ENCODE measurements around the gene NECTIN3.

Gene NECTIN3

DNA sequence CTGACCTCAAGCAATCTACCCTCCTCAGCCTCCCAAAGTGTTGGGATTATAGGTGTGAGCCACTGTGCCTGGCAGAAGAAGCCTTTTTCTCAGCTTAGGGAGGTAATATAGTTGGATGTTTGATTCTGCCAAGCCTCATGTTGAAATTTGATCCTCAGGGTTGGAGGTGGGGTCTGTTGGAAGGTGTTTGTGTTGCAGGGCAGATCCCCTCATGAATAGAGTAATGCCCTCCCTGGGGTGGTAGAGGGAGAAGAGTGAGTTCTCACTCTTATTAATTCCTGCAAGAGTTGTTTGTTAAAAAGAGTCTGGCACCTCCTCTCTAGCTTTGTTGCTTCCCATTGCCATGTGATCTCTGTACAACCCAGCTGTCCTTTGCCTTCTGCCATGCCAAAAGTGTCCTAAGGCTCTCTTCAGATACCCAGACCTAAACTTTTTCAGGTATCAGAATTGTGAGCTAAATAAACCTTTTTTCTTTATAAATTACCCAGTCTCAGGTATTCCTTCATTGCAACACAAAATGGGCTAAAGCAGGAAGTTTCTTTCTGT, 16.4 kb downstream of the NECTIN3 start:
- no peak for DNase-seq

DNA sequence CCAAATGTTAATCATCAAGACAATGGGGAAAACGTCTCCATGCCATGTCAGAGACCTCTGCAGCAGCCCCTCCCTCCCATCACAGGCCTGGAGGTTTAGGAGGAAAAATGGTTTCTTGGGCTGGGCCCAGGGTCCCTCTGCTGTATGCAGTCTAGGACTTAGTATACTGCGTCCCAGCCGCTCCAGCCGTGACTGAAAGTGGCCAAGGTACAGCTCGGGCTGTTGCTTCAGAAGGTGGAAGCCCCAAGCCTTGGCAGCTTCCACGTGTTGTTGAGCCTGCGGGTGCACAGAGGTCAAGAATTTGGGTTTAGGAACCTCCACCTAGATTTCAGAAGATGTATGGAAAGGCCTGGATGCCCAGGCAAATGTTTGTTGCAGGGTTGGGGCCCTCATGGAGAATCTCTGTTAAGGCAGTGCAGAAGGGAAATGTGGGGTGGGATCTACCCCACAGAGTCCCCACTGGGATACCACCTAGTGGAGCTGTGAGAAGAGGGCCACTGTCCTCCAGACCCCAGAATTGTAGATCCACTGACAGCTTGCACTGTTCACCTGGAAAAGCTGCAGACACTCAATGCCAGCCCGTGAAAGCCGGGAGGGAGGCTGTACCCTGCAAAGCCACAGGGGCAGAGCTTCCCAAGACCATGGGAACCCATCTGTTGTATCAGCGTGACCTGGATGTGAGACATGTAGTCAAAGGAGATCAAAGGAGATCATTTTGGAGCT, 25.0 kb downstream of the NECTIN3 start:
- no peak for DNase-seq

- no peak for DNase-seq
Measured at GRCh38 chr3:111103807-111104206, 32.2 kb downstream of the NECTIN3 start.

GRCh38 chr3:111106993-111107661, 35.5 kb downstream of the NECTIN3 start:
- no peak for DNase-seq

DNA sequence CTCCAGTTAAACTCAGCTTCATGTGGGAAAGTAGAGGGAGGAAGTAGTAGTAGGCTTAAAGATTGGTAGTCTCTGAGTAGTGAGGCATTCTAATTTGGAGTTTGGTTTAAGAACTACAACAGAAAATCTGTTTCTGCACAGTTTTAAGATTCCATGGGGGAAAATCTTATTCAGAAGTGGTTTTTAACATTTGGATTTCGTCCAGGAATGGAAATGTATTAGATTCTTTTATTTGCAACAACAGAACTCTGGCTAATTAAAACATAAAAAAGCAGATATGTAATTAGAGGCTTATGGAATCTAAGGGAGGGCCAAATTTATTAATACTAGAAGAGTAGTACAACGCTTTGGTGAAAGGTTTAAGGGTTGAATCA, 36.0 kb downstream of the NECTIN3 start:
- DNase-seq = no peak

DNA sequence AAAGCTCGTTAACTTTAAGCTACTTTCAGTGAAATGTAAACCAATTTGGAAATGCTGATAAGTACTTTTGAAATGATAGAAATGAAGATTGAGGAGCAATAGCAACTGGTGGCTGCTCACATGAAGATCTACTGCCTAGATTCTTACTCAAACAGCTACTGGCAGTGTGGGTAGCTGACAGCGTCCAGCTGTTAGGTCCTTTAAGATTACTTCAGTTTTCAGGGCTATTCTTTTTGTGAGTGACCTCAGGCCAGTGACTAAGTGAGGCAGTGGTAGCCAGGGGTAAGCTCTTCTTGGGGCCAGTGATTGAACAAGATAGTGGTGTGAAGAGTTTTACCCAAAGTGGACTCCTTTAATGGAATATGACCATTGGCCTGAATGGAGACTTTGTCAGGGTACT, 41.3 kb downstream of the NECTIN3 start:
- no peak for DNase-seq

DNA sequence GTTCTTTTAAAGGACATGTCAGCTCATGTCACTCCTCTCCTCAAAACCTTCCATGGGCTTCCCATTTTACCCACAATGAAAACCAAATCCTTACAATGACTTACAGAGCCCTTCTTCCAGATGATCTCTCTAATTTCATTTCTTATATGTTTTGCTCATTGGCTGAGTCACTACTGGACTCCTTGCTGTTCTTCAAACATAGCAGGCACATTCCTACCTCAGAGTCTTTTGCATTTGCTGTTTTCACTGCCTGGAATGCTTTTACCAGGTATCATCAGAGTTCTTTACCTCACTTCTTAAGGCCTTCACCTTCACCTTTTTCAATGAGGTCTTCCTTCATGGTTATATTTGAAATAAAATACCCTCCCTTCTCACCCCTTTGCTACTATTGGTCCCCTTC, 57.3 kb downstream of the NECTIN3 start:
- no peak for DNase-seq

- DNase-seq = no peak
Measured at GRCh38 chr3:111130827-111131226, 59.2 kb downstream of the NECTIN3 start.

DNA sequence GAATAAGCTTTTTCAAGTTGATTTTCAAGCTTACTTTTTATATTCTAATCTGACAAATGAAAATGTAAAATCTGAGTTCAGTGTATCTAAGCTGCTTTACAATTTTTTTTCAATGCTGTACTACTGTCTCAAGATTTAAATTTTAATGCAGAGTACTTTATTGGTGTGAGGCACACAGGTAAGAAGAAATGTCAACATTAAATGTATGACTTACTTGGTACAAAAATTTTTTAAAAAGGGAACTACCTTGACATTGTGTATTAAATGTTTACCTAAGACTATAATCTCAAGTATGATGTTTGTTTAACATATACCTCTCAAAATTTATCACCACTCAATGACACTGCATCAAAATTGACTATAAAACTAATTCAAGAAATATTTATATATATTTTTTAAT, 62.7 kb downstream of the NECTIN3 start:
- no peak for DNase-seq

DNA sequence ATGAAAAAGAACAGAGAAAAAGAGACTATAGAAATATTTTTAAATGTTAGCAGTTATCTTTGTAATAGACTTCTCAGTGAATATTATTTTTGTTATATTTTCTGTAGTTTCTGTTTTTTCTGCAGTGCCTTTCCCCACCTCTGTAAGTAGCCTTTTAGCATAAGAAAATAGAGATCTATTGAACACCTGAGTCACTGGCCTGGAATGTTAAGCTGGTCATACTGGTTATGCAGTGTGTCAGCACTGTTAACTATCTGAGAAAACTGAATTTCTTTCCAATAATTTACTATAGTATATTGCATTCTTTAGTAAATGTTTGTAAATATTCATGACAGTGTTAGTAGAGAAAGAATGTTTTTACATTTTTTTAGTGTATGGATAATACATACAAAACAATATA, 79.8 kb downstream of the NECTIN3 start:
- no peak for DNase-seq

DNA sequence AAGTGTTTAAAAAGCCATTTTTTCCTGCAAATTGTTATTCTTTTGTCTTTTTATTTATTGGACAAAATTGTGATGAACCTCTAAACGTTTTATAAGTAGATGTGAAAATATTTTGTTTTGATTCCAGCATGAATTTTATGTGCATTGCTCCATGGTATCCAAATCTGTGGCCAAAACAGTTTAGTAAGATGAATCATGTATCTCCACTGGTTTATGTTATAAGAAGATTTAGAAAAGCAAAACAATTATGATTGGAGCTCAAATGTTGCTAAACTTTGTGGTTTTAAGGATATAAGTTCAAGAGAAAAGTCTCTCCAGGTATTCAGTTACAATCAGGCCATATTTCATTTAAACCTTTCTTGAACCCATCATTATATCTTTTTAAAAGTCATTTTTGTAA, 80.9 kb downstream of the NECTIN3 start:
- no peak for DNase-seq

- no peak for DNase-seq
Measured at GRCh38 chr3:111156517-111156916, 84.9 kb downstream of the NECTIN3 start.

DNA sequence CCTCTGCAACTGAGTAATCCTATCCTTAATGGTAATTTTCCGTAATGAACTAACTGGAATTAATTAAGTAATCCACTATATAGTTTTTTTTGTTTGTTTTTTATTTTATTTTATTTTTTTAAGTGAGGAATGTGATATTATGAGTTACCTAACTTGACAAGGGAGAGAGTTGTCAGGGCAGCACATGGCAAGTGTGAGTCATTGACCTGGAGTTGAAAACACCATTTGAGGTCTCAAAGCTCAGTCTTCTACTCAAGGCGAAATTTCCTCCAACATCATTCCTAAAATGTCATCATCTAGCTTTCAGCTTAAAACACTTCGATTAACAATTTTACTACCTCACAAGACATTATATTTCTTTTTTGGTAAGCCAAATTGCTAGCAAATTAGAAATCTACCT, 87.8 kb downstream of the NECTIN3 start:
- DNase-seq = no peak

- no peak for DNase-seq
Measured at GRCh38 chr3:111164621-111165020, 93.0 kb downstream of the NECTIN3 start.

GRCh38 chr3:111165411-111165810, 93.8 kb downstream of the NECTIN3 start:
- DNase-seq = no peak

GRCh38 chr3:111173328-111173900, 101.8 kb downstream of the NECTIN3 start:
- no peak for DNase-seq

DNA sequence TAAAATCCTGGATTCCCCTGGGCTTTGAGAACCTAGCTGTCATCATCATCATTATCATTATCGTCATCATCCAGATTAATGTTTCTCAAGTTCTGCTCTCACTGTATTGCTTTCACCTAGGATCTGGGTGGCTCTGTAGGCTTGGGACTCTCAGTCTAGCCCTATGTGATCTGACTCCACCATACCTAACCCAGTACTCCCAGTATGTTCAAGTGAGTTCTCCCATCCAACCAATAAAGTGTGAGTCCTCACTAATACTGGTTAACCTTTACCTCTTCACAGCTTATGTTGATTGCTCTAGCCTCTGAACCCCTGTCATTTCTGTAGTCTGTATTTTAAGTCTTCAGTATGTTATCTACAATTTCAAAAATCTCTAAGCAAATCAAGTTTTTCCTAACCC, 102.3 kb downstream of the NECTIN3 start:
- no peak for DNase-seq

DNA sequence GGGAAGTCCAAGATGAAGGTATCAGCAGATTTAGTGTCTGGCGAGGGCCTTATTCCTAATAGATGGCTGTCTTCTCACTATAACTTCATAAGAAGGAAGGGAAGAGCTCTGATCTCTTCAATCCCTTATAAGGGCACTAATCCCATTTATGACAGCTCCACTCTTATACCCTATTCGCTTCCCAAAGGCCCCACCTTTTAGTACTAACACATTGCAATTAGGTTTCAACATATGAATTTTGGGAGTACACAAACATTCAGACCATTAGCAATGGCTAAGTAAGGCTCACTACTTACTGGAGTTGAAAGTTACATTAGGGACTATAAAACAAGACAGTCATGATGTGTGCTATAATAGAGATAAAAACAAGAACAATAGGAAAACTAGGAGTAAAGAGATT, 118.9 kb downstream of the NECTIN3 start:
- DNase-seq = no peak

DNA sequence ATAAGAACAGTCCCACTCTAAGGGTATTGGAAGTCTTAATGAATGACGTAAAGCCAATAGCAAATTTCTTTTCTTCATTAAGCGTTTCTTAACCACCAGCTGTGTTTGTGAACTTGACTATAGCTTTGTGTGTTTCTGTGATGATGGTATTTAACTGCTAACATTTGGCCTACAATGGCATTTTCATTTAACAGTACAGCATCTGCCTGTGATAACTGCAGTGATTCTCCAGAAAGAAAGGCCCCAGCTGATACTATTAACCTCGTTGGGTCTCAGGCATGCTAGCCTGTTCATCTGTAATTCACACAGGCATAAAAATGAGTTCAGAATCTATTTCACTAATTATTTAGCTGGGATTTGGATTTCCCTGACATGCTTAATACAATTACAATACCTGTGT, 121.9 kb downstream of the NECTIN3 start:
- no peak for DNase-seq

DNA sequence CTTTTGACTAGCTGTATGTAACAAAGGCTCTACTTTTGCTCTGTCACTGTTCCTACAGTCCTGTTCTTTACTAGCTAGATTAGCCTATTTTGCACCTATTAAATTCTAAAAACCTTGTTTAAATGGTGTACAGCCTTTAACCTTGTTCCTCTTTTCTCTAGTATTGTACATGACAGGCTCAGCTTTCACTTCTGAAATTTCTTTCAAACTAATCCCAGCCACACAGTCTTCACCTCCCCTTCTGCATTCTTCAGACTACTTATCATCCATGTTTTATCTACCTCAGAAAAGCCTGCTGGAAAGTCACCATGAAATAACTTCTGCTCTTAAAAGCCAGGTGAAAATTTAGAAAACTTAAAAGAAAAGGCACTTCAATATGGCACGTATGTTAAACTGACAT, 122.4 kb downstream of the NECTIN3 start:
- no peak for DNase-seq

- DNase-seq = no peak
Measured at GRCh38 chr3:111197485-111197884, 125.9 kb downstream of the NECTIN3 start.

DNA sequence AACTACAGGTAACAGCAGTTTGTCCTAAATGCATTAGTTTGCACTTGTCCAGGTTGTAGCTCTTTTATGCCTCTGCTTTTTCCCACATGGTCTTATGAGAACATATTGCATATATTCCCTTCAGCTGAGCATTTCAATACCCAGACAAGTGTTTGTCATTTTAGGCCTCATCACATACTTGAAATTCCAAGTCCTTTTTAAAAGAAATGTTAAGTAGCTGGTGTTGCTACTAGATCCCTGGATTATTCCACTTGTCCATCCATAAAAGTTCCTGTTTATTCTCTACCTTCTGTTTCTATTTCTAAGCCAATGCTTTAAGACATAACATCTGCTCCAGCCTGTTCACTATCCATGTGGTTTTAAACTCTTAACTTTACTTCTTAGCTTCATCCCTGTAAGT, 128.4 kb downstream of the NECTIN3 start:
- DNase-seq = no peak

DNA sequence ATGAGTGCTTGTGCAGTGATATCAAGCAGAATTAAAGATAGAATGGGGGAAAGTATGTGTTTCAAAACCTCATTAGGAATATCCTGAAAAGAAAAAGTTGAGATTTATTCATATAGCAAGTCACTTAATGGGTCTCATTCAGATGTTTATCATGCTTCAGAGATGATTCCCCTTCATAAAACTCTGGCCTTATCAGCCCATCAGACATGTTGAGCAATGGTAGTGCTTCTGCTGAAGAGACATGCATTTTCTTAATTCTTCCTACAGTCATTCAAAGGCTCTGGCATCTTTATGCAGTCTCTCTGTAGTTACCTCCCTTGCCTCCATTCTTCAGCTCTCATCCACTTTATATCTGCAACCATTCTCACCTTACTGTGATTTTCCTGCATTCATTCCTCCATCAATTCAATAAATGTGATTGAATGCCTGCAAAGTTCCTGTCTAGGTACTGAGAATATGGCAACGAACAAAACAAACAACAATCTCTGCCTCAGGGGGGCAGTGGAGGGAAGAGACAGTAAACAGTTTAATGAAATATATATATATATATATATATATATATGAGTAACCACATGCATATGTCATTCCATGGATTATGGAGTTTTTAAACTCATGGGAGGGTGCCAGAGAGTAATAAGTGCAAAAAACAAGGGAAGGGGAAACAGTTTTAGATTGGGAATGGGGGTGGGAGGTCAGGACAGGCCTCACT, 138.5 kb downstream of the NECTIN3 start:
- no peak for DNase-seq

All from GDM1 (cell line).